Measurements from ENCODE around the gene HOXA9.

HOXA9 gene

DNA sequence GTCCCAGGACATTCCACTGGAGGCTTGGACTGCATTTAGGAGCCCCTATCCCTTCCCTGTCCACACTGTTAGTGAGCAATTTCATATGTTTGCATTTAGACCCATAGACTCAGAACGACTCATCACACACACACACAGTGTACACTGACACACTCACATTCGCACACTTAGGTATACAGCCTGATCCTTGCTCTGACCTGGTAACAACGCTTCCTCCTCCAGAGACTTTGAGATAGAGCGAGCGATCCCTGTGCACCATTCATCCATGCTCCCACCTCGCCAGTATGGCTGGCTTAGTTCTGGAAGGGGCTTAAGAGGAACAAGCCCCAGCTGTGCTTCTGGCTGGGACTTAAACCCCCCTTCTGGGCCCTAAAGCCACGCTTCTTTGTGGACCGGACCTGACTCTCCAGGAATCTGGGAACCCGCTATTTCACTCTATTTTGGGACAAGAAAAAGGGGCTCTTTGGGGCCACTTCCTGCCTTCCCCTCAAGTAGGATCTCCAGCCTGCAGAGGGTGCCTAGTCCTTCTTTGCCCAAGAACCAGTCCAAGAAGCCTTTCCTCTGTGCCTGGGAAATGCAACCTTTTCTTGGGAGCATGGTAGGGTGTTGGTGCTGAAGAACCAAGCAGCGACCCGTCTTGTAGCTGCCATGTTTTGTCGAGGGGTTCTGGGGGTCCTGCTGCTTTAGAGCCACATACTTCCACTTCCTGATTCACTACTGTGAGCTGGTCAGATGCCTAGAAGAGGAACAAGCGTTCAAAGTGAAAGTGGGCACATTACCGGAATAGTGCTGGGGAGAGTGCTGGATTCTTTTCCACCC, 35.6 kb upstream of the HOXA9 start:
- no peak for DNase-seq (ENCODE audit: low read depth)

DNA sequence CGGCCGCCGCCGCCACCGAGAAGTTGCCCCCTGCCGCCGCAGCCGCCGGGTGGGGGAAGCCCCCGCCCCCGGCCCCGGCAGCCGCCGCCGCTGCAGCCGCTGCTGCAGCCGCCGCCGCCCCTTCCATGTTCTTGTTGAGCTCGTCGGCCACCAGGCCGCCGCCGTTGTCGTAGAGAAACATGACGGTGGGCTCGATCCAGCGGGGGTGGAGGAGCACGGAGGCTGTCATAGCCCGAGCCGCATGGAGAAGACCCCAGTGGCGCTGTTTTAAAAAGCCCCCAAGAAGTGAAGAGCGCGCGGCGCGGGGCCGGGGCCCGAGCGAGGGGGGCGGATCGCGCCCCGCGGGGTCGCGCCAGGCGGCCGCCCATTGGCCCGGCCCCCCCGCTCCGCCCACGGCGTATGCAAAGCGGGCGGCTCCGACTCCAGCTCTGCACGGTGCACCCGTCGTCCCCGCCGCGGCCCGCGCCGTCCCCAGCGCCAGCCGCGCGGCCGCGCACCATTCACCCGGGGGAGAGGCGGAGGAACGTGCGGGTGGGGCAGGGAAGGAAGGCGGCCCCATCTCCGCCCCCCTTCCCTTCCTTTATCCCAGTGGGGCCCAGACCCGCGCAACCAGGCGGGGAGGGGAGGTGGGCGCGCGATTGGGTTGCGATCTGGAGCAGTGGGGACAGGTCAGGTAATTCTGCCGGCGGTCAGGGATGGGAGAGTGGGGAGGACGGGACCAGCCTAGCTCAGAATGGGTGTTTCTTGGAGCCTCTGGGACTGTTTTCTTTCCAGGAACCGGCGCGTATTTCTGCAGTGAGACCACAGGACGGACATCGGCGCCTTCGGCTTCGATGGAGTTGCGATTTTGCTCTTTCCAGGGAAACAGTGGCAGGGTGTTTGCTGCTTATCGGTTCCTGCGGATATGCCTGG, 34.8 kb upstream of the HOXA9 start, which contains the start of gene HOXA13:
TSS of gene HOXA13 (minus strand) at position 243 of the 912 bp plus-strand sequence. CDS start at position 229, 14 bp downstream.
- no peak for DNase-seq (ENCODE audit: low read depth)

GRCh38 chr7:27198871-27199801, 33.8 kb upstream of the HOXA9 start:
- no peak for DNase-seq (ENCODE audit: low read depth)

- DNase-seq (ENCODE audit: low read depth): no peak
Observed at GRCh38 chr7:27198138-27198841, 33.0 kb upstream of the HOXA9 start.

DNA sequence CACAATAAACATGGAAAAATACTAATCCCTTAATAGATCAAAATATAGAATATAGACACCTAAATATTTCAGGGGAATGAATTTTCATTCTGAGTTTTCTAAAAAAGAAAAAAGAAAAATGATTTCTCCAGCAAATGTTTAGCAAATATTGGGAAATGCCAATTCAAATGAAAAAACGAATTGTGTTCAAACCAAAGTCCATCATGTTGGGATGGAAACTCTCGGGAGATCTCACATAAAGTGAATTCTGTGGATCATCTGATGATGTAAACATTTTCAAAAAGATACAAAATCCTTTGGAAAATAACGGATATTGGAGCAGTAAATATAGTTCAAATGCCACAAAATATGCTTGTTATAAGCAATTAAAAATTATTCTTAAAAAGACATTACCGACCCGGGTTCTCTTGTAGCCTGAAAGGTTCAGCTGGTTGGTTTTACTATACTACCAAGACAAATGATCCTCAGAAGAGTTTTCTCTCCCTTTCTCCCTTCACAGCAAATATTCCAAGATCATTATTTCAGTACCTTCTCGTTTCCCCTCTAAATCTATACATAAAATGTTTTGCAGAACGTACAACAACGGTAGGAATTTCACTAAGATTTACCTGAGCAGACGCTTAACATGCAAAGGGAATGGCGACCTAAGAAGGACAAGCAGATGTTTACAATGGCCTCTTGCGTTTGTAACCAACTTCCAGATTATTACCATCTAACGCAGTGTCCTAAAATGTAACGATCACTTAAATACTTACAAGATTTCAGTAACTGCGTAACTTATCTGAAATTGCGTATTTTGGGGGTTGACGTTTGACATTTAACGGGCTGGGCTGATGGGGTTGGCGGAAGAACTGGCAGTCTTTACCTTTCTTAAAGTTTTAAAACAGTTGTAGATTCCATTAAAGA, 32.1 kb upstream of the HOXA9 start:
- no peak for DNase-seq (ENCODE audit: low read depth)

- peak; percentile 49 for DNase-seq (ENCODE audit: low read depth)
Observed at GRCh38 chr7:27196287-27196767, 31.0 kb upstream of the HOXA9 start.

- DNase-seq (ENCODE audit: low read depth): no peak
Observed at GRCh38 chr7:27194686-27195379, 29.5 kb upstream of the HOXA9 start.

DNA sequence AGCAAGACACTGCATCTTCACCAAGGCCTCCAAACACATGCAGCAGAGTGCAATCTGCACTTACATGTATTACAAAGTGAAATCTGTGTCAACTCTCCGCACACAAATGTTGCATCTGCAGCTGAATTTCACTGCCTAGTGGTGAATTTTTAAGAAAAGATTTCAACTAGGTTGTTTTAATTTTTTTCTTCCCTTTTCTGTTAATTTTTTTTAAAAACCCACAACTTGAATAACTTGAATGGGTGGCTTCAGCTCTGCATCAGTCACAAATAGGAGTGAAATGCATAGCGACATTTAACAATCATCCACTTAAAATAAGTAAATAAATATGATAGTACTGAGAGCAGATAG, 28.6 kb upstream of the HOXA9 start:
- DNase-seq (ENCODE audit: low read depth): no peak

- DNase-seq (ENCODE audit: low read depth): no peak
Observed at GRCh38 chr7:27193335-27194001, 28.1 kb upstream of the HOXA9 start.

DNA sequence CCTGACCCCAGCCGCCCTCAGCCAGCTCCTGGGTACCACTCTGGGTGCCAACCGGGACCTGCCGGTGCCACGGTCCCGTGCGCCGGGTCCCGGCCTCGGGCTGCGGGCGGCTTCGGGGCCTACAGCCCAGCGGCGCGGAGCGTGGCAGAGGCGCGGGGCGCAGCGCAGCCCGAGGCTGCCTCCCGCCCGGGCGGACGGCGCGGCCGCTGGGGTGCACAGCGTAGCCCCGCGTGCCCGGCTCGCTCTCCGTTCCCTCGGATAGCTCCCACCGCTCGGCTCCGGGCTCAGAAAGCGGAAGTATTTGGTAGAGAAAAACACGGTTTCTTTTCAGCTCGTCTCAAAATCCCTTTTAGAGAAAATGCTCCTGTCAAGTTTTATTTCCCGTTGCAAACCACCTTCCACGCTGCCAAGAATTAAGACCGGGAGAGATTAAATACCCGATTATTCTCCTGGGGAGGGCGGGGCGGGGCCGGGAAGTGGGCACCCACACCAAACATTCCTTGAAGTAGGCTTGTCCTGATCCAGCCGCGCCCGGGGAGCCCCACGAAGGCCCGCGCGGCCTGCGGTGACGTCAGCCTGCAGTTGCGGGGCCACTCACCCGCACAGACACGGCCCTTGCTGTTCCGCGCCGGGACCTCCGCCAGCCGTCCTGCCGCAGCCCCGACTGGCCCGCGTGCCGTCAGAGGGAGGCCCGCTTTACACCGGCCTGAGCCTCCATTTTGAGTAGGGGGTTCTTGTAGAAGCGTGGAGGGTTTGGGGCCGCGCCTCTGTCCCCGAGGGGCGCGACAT, 27.4 kb upstream of the HOXA9 start:
- no peak for DNase-seq (ENCODE audit: low read depth)

GRCh38 chr7:27191833-27192545, 26.7 kb upstream of the HOXA9 start:
- DNase-seq (ENCODE audit: low read depth): no peak

DNA sequence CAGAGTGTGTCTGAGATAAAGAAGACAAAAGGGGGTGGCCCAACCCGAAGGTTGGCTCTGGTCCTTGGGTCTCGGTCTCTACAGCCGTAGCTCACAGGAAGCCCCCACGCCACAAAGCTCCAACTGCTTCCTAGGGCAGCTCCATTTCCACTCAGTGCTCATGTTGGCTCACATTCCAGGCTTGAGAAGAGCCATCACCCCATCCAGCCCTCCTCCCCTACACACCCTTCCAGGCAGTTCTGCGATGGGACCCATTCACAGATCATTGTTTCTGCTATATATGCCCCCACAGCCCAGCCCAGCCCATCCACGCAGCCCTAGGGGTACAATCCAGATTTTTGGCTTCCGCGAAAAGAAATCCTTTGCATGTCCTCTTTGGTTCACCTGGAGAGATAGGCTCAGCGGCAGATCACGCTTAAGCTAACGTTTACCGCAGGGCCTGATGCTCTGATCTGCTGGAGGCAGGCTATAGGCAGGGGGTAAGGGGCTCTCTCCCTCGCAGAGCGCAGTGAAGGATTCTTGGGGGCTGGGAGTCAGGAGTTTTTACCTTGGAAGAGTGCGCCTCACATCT, 25.9 kb upstream of the HOXA9 start:
- no peak for DNase-seq (ENCODE audit: low read depth)

- no peak for DNase-seq (ENCODE audit: low read depth)
Observed at GRCh38 chr7:27189997-27190748, 24.8 kb upstream of the HOXA9 start.

- no peak for DNase-seq (ENCODE audit: low read depth)
Observed at GRCh38 chr7:27189295-27189996, 24.1 kb upstream of the HOXA9 start.

Measured in T-helper 22 cell (primary cell).